GM21423 (cell line): ENCODE results near the gene MAST2.
"Not testable (repeated sequence)": the region's sequence is repeated elsewhere in the genome, so short reads cannot be mapped to it uniquely, and the experiment has no call there.

Experiments used
- ATAC-seq: cut with Tn5 transposase; IDR thresholded peaks from one replicate; pipeline ENCODE4 v1.9.1; 2021; ENCODE audit warnings: mild to moderate bottlenecking, moderate library complexity; ENCODE audit not compliant: unreplicated experiment

Gene MAST2

GRCh38 chr1:45891087-45891486, 87.7 kb downstream of the MAST2 start:
- no peak for ATAC-seq

- ATAC-seq: no peak
These were observed 88.8 kb downstream of the MAST2 start for GRCh38 chr1:45892068-45892785.

- ATAC-seq: no peak
These were observed 90.9 kb downstream of the MAST2 start for GRCh38 chr1:45894331-45894730.

GRCh38 chr1:45894921-45895320, 91.5 kb downstream of the MAST2 start:
- no peak for ATAC-seq

GRCh38 chr1:45895406-45895805, 92.0 kb downstream of the MAST2 start:
- no peak for ATAC-seq

- no peak for ATAC-seq
These were observed 103.5 kb downstream of the MAST2 start for GRCh38 chr1:45906883-45907282.

GRCh38 chr1:45908611-45909140, 105.3 kb downstream of the MAST2 start:
- no peak for ATAC-seq

- ATAC-seq: no peak
These were observed 108.2 kb downstream of the MAST2 start for GRCh38 chr1:45911634-45912033.

- ATAC-seq: no peak
These were observed 109.8 kb downstream of the MAST2 start for GRCh38 chr1:45913183-45913683.

GRCh38 chr1:45913731-45914501, 110.5 kb downstream of the MAST2 start:
- no peak for ATAC-seq

GRCh38 chr1:45914836-45915235, 111.4 kb downstream of the MAST2 start:
- no peak for ATAC-seq

GRCh38 chr1:45922374-45922773, 119.0 kb downstream of the MAST2 start:
- no peak for ATAC-seq

GRCh38 chr1:45922813-45923212, 119.4 kb downstream of the MAST2 start:
- no peak for ATAC-seq

- no peak for ATAC-seq
These were observed 119.9 kb downstream of the MAST2 start for GRCh38 chr1:45923343-45923742.

- ATAC-seq: no peak
These were observed 121.3 kb downstream of the MAST2 start for GRCh38 chr1:45924736-45925135.

GRCh38 chr1:45925728-45926287, 122.4 kb downstream of the MAST2 start:
- ATAC-seq: no peak

GRCh38 chr1:45926330-45926729, 122.9 kb downstream of the MAST2 start:
- no peak for ATAC-seq

GRCh38 chr1:45927231-45927915, 124.0 kb downstream of the MAST2 start:
- ATAC-seq: not testable (repeated sequence)

- ATAC-seq: no peak
These were observed 125.2 kb downstream of the MAST2 start for GRCh38 chr1:45928486-45929205.

GRCh38 chr1:45929257-45929687, 125.9 kb downstream of the MAST2 start:
- no peak for ATAC-seq
